RWPE2 (cell line): ENCODE data around the gene MCM5.

ENCODE experiments used
- ATAC-seq: fragments of 200-7000 bp; cut with Tn5 transposase; 3 replicates; pipeline ENCODE4 v1.9.1; 2021; ENCODE audit warnings: low read depth
- DNase-seq: peaks from one replicate; pipeline ENCODE4 v3.0.0-alpha.2; 2020; ENCODE audit warnings: low spot score
- H3K27ac ChIP-seq: fragments of 450-650 bp; 2 replicates; pipeline ENCODE4 v1.5.1; 2017; ENCODE audit warnings: mild to moderate bottlenecking; ENCODE audit not compliant: poor library complexity, severe bottlenecking
- H3K27me3 ChIP-seq: fragments of 250-450 bp; sonication (Bioruptor Pico); 2 replicates; pipeline ENCODE4 v1.5.1; 2021; ENCODE audit warnings: mild to moderate bottlenecking, moderate library complexity; ENCODE audit not compliant: insufficient read depth, poor library complexity, severe bottlenecking
- H3K36me3 ChIP-seq: fragments of 250-450 bp; sonication (Bioruptor Pico); 2 replicates; pipeline ENCODE4 v1.5.1; 2020; ENCODE audit warnings: low read depth, mild to moderate bottlenecking, moderate library complexity
- H3K4me1 ChIP-seq: fragments of 250-450 bp; sonication (Bioruptor Pico); 2 replicates; pipeline ENCODE4 v1.5.1; 2021; ENCODE audit warnings: mild to moderate bottlenecking, moderate library complexity; ENCODE audit not compliant: insufficient read depth, poor library complexity, severe bottlenecking
- H3K4me3 ChIP-seq: fragments of 250-450 bp; sonication (Bioruptor Pico); 2 replicates; pipeline ENCODE4 v1.5.1; 2021; ENCODE audit warnings: mild to moderate bottlenecking, moderate library complexity; ENCODE audit not compliant: severe bottlenecking
- H3K9me3 ChIP-seq: fragments of 250-450 bp; sonication (Bioruptor Pico); 2 replicates; pipeline ENCODE4 v1.5.1; 2021; ENCODE audit warnings: mild to moderate bottlenecking, moderate library complexity; ENCODE audit not compliant: severe bottlenecking
- CTCF ChIP-seq: fragments of 450-650 bp; IDR thresholded peaks from one replicate; pipeline ENCODE4 v1.5.1; 2017; ENCODE audit warnings: mild to moderate bottlenecking, moderate library complexity; ENCODE audit not compliant: poor library complexity, severe bottlenecking

Gene MCM5

GRCh38 chr22:35424761-35425160, 24.8 kb downstream of the MCM5 start:
- Histone ChIP-seq H3K4me3 (no peak overlapping the region), H3K27ac (no peak overlapping the region), H3K9me3 (no peaks in the 10 kb centered on the region), H3K36me3 (peaks cover 70% of the 10 kb centered on the region), H3K4me1 (peaks cover 14% of the 10 kb centered on the region), H3K27me3 (no peaks in the 10 kb centered on the region)
- no peak for ATAC-seq
- TF ChIP-seq CTCF: no peak
- DNase-seq: no peak

GRCh38 chr22:35425546-35425945, 25.6 kb downstream of the MCM5 start:
- H3K9me3 ChIP-seq: no peaks in the 10 kb centered on the region
- no peak overlapping the region for H3K4me3 ChIP-seq
- no peak for TF ChIP-seq CTCF
- peak overlapping the region; percentile 43 for H3K27ac ChIP-seq
- ATAC-seq (no peak), DNase-seq (no peak)
- H3K27me3 ChIP-seq: no peaks in the 10 kb centered on the region
- H3K36me3 ChIP-seq: peaks cover 63% of the 10 kb centered on the region
- peaks cover 14% of the 10 kb centered on the region for H3K4me1 ChIP-seq

GRCh38 chr22:35425971-35426800, 26.2 kb downstream of the MCM5 start:
- Histone ChIP-seq H3K36me3 (peaks cover 64% of the 10 kb centered on the region), H3K4me3 (no peak overlapping the region), H3K27ac (peak overlapping the region; percentile 43), H3K27me3 (no peaks in the 10 kb centered on the region), H3K9me3 (no peaks in the 10 kb centered on the region), H3K4me1 (peaks cover 14% of the 10 kb centered on the region)
- DNase-seq (no peak), ATAC-seq (peak; percentile 60)
- TF ChIP-seq CTCF: no peak

- Histone ChIP-seq H3K4me1 (peaks cover 14% of the 10 kb centered on the region), H3K36me3 (peaks cover 64% of the 10 kb centered on the region), H3K9me3 (no peaks in the 10 kb centered on the region), H3K4me3 (no peak overlapping the region), H3K27me3 (no peaks in the 10 kb centered on the region), H3K27ac (peak overlapping the region; percentile 43)
- no peak for DNase-seq
- TF ChIP-seq CTCF: no peak
- ATAC-seq: no peak
These were observed 26.8 kb downstream of the MCM5 start for GRCh38 chr22:35426801-35427140.

GRCh38 chr22:35430897-35431322, 31.0 kb downstream of the MCM5 start:
- Histone ChIP-seq H3K36me3 (peaks cover 43% of the 10 kb centered on the region), H3K27me3 (no peaks in the 10 kb centered on the region), H3K4me1 (peaks cover 9% of the 10 kb centered on the region), H3K27ac (no peak overlapping the region), H3K9me3 (peaks cover 8% of the 10 kb centered on the region), H3K4me3 (no peak overlapping the region)
- TF ChIP-seq CTCF: peak; percentile 87
- DNase-seq (no peak), ATAC-seq (peak; percentile 67)
